GM12878 (cell line): ENCODE results near the gene SLC22A4. TPM values are rescaled to one million over a fixed set of nuclear protein-coding genes. Genes with fewer than 3 reads are reported as not detected.

Source experiments
- ATAC-seq: fragments of 200-7000 bp; cut with Tn5 transposase; 3 replicates; pipeline ENCODE4 v1.9.1; 2020; ENCODE audit warnings: mild to moderate bottlenecking, moderate library complexity
- BruUV-seq: library from RNA; stranded (reverse); fragments of 400-500 nt; replicated peaks from 2 replicates; lab custom pipeline; 2021; lab: Mats Ljungman, UMichigan
- CTCF ChIA-PET: fragments of 300-600 bp; sonication (Branson Sonifier 250); formaldehyde crosslinking; extraction: SDS; loops from one replicate; lab custom pipeline; 2021; ENCODE audit warnings: inconsistent platforms; lab: Yijun Ruan, JAX
- POLR2A ChIA-PET: fragments of 350-600 bp; formaldehyde crosslinking; extraction: SDS; loops from one replicate; lab custom pipeline; 2021; ENCODE audit warnings: inconsistent platforms; lab: Charles Lee
- RAD21 ChIA-PET: fragments of 300-600 bp; sonication (Branson Sonifier 250); formaldehyde crosslinking; loops from one replicate; lab custom pipeline; 2023; ENCODE audit warnings: antibody characterized with exemption; ENCODE audit not compliant: unreplicated experiment; lab: Charles Lee
- SMC1A ChIA-PET: fragments of 300-600 bp; sonication (Branson Sonifier 250); formaldehyde crosslinking; loops from one replicate; lab custom pipeline; 2023; ENCODE audit not compliant: unreplicated experiment, uncharacterized antibody; lab: Charles Lee
- DNase-seq: peaks from one replicate; pipeline ENCODE4 v3.0.0-alpha.2; 2011; ENCODE audit warnings: low read depth, low spot score
- FAIRE-seq: peaks from 3 replicates; lab custom pipeline; 2011; peaks lifted over from hg19 to GRCh38; lab: Jason Lieb, UNC
- H2AFZ ChIP-seq: 2 replicates; pipeline ENCODE4 v1.6.0; 2011; ENCODE audit warnings: low read depth, low read length, control low read depth; ENCODE audit not compliant: control insufficient read depth
- H3K27ac ChIP-seq: 2 replicates; pipeline ENCODE4 v1.5.1; 2011; ENCODE audit warnings: control low read depth; ENCODE audit not compliant: control insufficient read depth, insufficient read depth
- H3K27me3 ChIP-seq, 2 experiments: replicated peaks in 1 of 2; 2 replicates each; pipeline versions ENCODE4 v1.6.0 to v1.6.1; 2011; ENCODE audit warnings: low read length in 1 of 2; ENCODE audit not compliant: control insufficient read depth in 2 of 2, insufficient read depth in 2 of 2
- H3K36me3 ChIP-seq, 2 experiments: 2 replicates each; pipeline ENCODE4 v1.5.1; 2011; ENCODE audit warnings: low read length in 1 of 2; ENCODE audit not compliant: control insufficient read depth in 2 of 2, insufficient read depth in 2 of 2
- H3K4me1 ChIP-seq: 2 replicates; pipeline ENCODE4 v1.6.1; 2011; ENCODE audit warnings: mild to moderate bottlenecking, low read length, moderate library complexity, mixed read lengths; ENCODE audit not compliant: control insufficient read depth, insufficient read depth
- H3K4me2 ChIP-seq: 2 replicates; pipeline ENCODE4 v1.6.0; 2011; ENCODE audit warnings: control low read depth; ENCODE audit not compliant: control insufficient read depth, insufficient read depth
- H3K4me3 ChIP-seq: fragments of 200-600 bp; sonication (generic); 2 replicates; pipeline ENCODE4 v1.5.1; 2016
- H3K79me2 ChIP-seq: 2 replicates; pipeline ENCODE4 v1.6.0; 2011; ENCODE audit warnings: low read length; ENCODE audit not compliant: control insufficient read depth, insufficient read depth
- H3K9ac ChIP-seq: 2 replicates; pipeline ENCODE4 v1.8.0; 2011; ENCODE audit warnings: low read length, control low read depth, mixed read lengths; ENCODE audit not compliant: control insufficient read depth, insufficient read depth
- H3K9me3 ChIP-seq: replicated peaks from 3 replicates; pipeline ENCODE4 v1.5.1; 2011; ENCODE audit warnings: mild to moderate bottlenecking, low read length; ENCODE audit not compliant: control insufficient read depth, insufficient read depth
- H4K20me1 ChIP-seq: 2 replicates; pipeline ENCODE4 v1.6.0; 2011; ENCODE audit not compliant: control insufficient read depth, insufficient read depth
- DPF2 ChIP-seq: fragments of 450-650 bp; IDR thresholded peaks from 2 replicates; pipeline ENCODE4 v1.6.1; 2017; ENCODE audit warnings: mild to moderate bottlenecking
- E2F4 ChIP-seq: IDR thresholded peaks from 2 replicates; pipeline ENCODE4 v1.6.1; 2012; ENCODE audit warnings: low read depth, low read length, improper control_type of control experiment
- EGR1 ChIP-seq, 2 experiments: IDR thresholded peaks; 1 replicate in 1 of 2; 2 replicates in 1 of 2; pipeline ENCODE4 v1.6.1; 2011 to 2012; ENCODE audit warnings: low read depth in 2 of 2, low read length in 2 of 2, borderline replicate concordance in 1 of 2, mild to moderate bottlenecking in 1 of 2, moderate library complexity in 1 of 2
- IKZF1 ChIP-seq: fragments of 450-650 bp; conservative IDR thresholded peaks from 2 replicates; pipeline ENCODE4 v1.6.1; 2017; ENCODE audit warnings: antibody characterized with exemption, mild to moderate bottlenecking
- JUNB ChIP-seq: IDR thresholded peaks from 2 replicates; pipeline ENCODE4 v1.6.1; 2016; ENCODE audit warnings: antibody characterized with exemption, mild to moderate bottlenecking
- KLF5 ChIP-seq: fragments of 450-650 bp; IDR thresholded peaks from 2 replicates; pipeline ENCODE4 v1.6.1; 2014; ENCODE audit warnings: mild to moderate bottlenecking; ENCODE audit not compliant: partially characterized antibody
- NR2F1 ChIP-seq: fragments of 450-650 bp; conservative IDR thresholded peaks from 2 replicates; pipeline ENCODE4 v1.6.1; 2017; ENCODE audit warnings: mild to moderate bottlenecking
- RELB ChIP-seq: fragments of 450-650 bp; IDR thresholded peaks from 2 replicates; pipeline ENCODE4 v1.6.1; 2017; ENCODE audit warnings: low read depth, mild to moderate bottlenecking, moderate library complexity
- SKIL ChIP-seq: fragments of 450-650 bp; IDR thresholded peaks from 2 replicates; pipeline ENCODE4 v1.6.1; 2017; ENCODE audit warnings: mild to moderate bottlenecking, low read depth, inconsistent platforms; ENCODE audit not compliant: poor library complexity, severe bottlenecking
- SMAD1 ChIP-seq: fragments of 450-650 bp; IDR thresholded peaks from 2 replicates; pipeline ENCODE4 v1.6.1; 2018; ENCODE audit warnings: mild to moderate bottlenecking, low read depth; ENCODE audit not compliant: partially characterized antibody
- STAT1 ChIP-seq: fragments of 450-650 bp; conservative IDR thresholded peaks from 2 replicates; pipeline ENCODE4 v1.6.1; 2014; ENCODE audit warnings: antibody characterized with exemption, mild to moderate bottlenecking
- USF1 ChIP-seq: IDR thresholded peaks from 2 replicates; pipeline ENCODE4 v1.6.1; 2011; ENCODE audit warnings: borderline replicate concordance, low read depth, mild to moderate bottlenecking, moderate library complexity, mixed read lengths, low read length; ENCODE audit not compliant: insufficient read depth; ENCODE audit errors: extremely low read length
- WGBS: methylation state at CpG from one replicate; pipeline ENCODE4 v1.1.6; 2016; ENCODE audit warnings: low lambda C conversion rate; ENCODE audit not compliant: insufficient replicate concordance, insufficient coverage; ENCODE audit errors: missing lambda C conversion rate; 5-methylcytosine and 5-hydroxymethylcytosine counted together
- in situ Hi-C: fragments of 300-500 bp; cut with MboI; formaldehyde crosslinking; loops from 9 replicates; pipeline ENCODE4 v1.14.3; 2018; ENCODE audit warnings: mixed read lengths
- intact Hi-C: fragments of 100-400 bp; cut with micrococcal nuclease; formaldehyde crosslinking; loops from one replicate; pipeline ENCODE4 v1.14.2; 2022; ENCODE audit not compliant: unreplicated experiment
- polyA plus RNA-seq, 11 experiments: library from polyadenylated mRNA; depleted of rRNA in 4 of 11; unstranded in 6 of 11; stranded (reverse) in 5 of 11; fragments of >200 nt; fragmentation: Nextera tagmentation in 4 of 11; fragmentation: Illumina TruSeq in 1 of 11; extraction: Ambion mirVana in 4 of 11; extraction: Trizol in 1 of 11; gene quantifications; 1 replicate in 1 of 11; 2 replicates in 10 of 11; pipeline versions ENCODE4 v1.2.1 to v1.2.3, GENCODE V29; 2011 to 2016; ENCODE audit warnings: inconsistent platforms in 2 of 11, missing spikeins in 2 of 11, low read depth in 1 of 11
- total RNA-seq, 4 experiments: library from RNA; depleted of rRNA in 3 of 4; stranded (reverse); fragments of >200 nt in 3 of 4; fragmentation: Illumina TruSeq in 1 of 4; extraction: Trizol in 1 of 4; gene quantifications; 2 replicates each; pipeline versions ENCODE4 v1.2.1 to v1.2.3, GENCODE V29; 2013 to 2021
- TF ChIP-seq, protein P1 (sequence below): fragments of 450-650 bp; IDR thresholded peaks from 2 replicates; pipeline ENCODE4 v1.6.1; 2014; ENCODE audit warnings: mild to moderate bottlenecking

The SLC22A4 gene
- total and polyA plus RNA-seq, 10 of the 15 experiments (the other 5 are each of a cell fraction or from before 2014, with no cell fraction given), result 0.04 to 0.61 (median 0.10) TPM; not detected in 2

GRCh38 chr5:132387640-132388117 lies 93.5 kb downstream of the SLC22A4 start:
- H3K4me2 ChIP-seq, result peak overlapping the region; percentile 46
- no peak for FAIRE-seq
- TF ChIP-seq EGR1 (IDR thresholded peaks at IDR 0.05; ENCODE audit: borderline replicate concordance in 1 of 2, low read depth in 2 of 2, low read length in 2 of 2) (no peak), USF1 (no peak), DPF2 (no peak), IKZF1 (peak; percentile 55), STAT1 (no peak), NR2F1 (no peak), KLF5 (no peak), SKIL (no peak), SMAD1 (no peak), E2F4 (no peak), RELB (0 out of 2 replicates have a peak, but pooled peaks have one; percentile 26), JUNB (no peak)
- TF ChIP-seq, protein P1, sequence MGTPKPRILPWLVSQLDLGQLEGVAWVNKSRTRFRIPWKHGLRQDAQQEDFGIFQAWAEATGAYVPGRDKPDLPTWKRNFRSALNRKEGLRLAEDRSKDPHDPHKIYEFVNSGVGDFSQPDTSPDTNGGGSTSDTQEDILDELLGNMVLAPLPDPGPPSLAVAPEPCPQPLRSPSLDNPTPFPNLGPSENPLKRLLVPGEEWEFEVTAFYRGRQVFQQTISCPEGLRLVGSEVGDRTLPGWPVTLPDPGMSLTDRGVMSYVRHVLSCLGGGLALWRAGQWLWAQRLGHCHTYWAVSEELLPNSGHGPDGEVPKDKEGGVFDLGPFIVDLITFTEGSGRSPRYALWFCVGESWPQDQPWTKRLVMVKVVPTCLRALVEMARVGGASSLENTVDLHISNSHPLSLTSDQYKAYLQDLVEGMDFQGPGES, result no peak

More at GRCh38 chr5:132387640-132388117, 93.5 kb downstream of the SLC22A4 start:
- no peaks in the 10 kb centered on the region for H3K79me2 ChIP-seq
- peak; percentile 22 for ATAC-seq
- BruUV-seq, result no TSS peak
- intact Hi-C loops, result loop anchor here (2.0 to 10.0 kb wide), 4 partner anchors 23 to 207 kb away; no protein-coding TSS in a partner anchor
- no peaks in the 10 kb centered on the region for H3K27me3 ChIP-seq
- no peaks in the 10 kb centered on the region for H3K9me3 ChIP-seq
- in situ Hi-C loops, result loop anchor here (5.0 to 10.0 kb wide), 3 partner anchors 107 to 495 kb away; partner anchors contain the start of gene IRF1
- ChIA-PET SMC1A (interaction anchor here (1.1 to 16.0 kb wide), 25 partner anchors 12 to 251 kb away, joined by 3 to 340 read pairs (median 9); partner anchors contain the start of genes IRF1 and SLC22A5), CTCF (interaction anchor here (0.5 to 22.4 kb wide), 21 partner anchors 8 to 932 kb away, joined by 3 to 481 read pairs (median 11); partner anchors contain the start of gene IRF1), RAD21 (interaction anchor here (0.6 to 7.3 kb wide), 21 partner anchors 8 to 523 kb away, joined by 3 to 279 read pairs (median 5); partner anchors contain the start of gene IRF1), POLR2A (interaction anchor here (0.7 to 3.7 kb wide), 7 partner anchors 8 to 501 kb away, joined by 3 to 15 read pairs (median 4); partner anchors contain the start of gene IRF1)
- no peaks in the 10 kb centered on the region for H4K20me1 ChIP-seq
- 67% methylated on average over 4 of the region's 4 CpGs for WGBS
- H3K36me3 ChIP-seq, result no peaks in the 10 kb centered on the region; a peak in 1 of 4 replicates
- peaks cover 20% of the 10 kb centered on the region for H3K4me1 ChIP-seq
- H3K27ac ChIP-seq, result no peak overlapping the region
- H3K4me3 ChIP-seq, result no peak overlapping the region
- no peak for DNase-seq
- H2AFZ ChIP-seq, result peak overlapping the region; percentile 59; the same call in 1 of the 2 replicates
- H3K9ac ChIP-seq, result no peak overlapping the region
